Mucosa of rectum (tissue), 2 donors: ENCODE results near the gene ABCD4.

ENCODE experiments used
- H3K27ac ChIP-seq, 2 donors: one replicate each; pipeline ENCODE4 v1.7.0; 2013; ENCODE audit warnings: inconsistent platforms in 2 of 2, low read depth in 2 of 2, low read length in 2 of 2
- H3K27me3 ChIP-seq, 2 donors: one replicate each; pipeline ENCODE4 v1.7.0; 2013; ENCODE audit warnings: low read length in 2 of 2; ENCODE audit not compliant: control insufficient read depth in 2 of 2, insufficient read depth in 2 of 2
- H3K36me3 ChIP-seq, 2 donors: one replicate each; pipeline ENCODE4 v1.7.0; 2013; ENCODE audit warnings: low read length in 2 of 2; ENCODE audit not compliant: control insufficient read depth in 2 of 2, insufficient read depth in 2 of 2
- H3K4me1 ChIP-seq, 2 donors: one replicate each; pipeline ENCODE4 v1.7.0; 2013; ENCODE audit warnings: low read length in 2 of 2, mild to moderate bottlenecking in 1 of 2; ENCODE audit not compliant: control insufficient read depth in 2 of 2, insufficient read depth in 2 of 2
- H3K4me3 ChIP-seq, 2 donors: one replicate each; pipeline ENCODE4 v1.7.0; 2013; ENCODE audit warnings: low read length in 2 of 2
- H3K9ac ChIP-seq, 2 donors: one replicate each; pipeline ENCODE4 v1.7.0; 2013; ENCODE audit warnings: low read length in 2 of 2, low read depth in 1 of 2, mild to moderate bottlenecking in 1 of 2
- H3K9me3 ChIP-seq, 2 donors: one replicate each; pipeline ENCODE4 v1.7.0; 2013; ENCODE audit warnings: low read length in 2 of 2; ENCODE audit not compliant: control insufficient read depth in 2 of 2
- donor health status: healthy.
- donor health status: Normal muscosa, but diverticular disease.

ABCD4 gene

GRCh38 chr14:74246542-74246941 is 56.2 kb downstream of the ABCD4 start:
- peaks cover 47 to 48% of the 10 kb centered on the region in 2 donors for H3K27me3 ChIP-seq
- no peaks in the 10 kb centered on the region for H3K9me3 ChIP-seq
- H3K27ac ChIP-seq = no peak overlapping the region
- peaks cover 0 to 2% of the 10 kb centered on the region in 2 donors for H3K4me1 ChIP-seq
- H3K9ac ChIP-seq = no peak overlapping the region
- no peak overlapping the region for H3K4me3 ChIP-seq
- no peaks in the 10 kb centered on the region for H3K36me3 ChIP-seq

- H3K36me3 ChIP-seq = no peaks in the 10 kb centered on the region
- peaks cover 56 to 61% of the 10 kb centered on the region in 2 donors for H3K27me3 ChIP-seq
- H3K4me3 ChIP-seq = no peak overlapping the region
- no peak overlapping the region for H3K9ac ChIP-seq
- H3K27ac ChIP-seq = no peak overlapping the region
- H3K9me3 ChIP-seq = no peaks in the 10 kb centered on the region
- peaks cover 3 to 9% of the 10 kb centered on the region in 2 donors for H3K4me1 ChIP-seq
Measured at GRCh38 chr14:74245292-74245691, 57.4 kb downstream of the ABCD4 start.

DNA sequence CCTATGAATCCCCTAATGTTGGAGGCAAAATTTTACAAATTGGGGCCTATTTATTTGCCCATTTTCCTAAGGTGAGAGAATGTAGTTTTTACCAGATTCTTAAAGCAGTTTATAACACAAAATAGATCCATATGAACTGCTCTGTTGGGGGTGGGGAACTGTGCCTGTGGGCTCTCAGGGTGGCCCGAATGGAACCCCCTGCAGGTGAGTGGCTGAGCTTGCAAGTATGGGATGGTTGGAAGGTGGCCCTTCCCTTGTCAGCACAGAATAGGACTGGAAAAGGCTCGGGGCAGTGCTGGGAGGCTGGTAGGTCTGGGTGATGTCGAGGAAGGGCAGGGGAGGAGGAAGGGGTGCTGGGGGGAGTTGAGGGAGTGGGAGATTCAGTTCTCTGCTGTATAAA is 58.6 kb downstream of the ABCD4 start:
- no peaks in the 10 kb centered on the region for H3K9me3 ChIP-seq
- H3K4me1 ChIP-seq = peaks cover 3 to 12% of the 10 kb centered on the region in 2 donors
- H3K4me3 ChIP-seq = no peak overlapping the region
- no peak overlapping the region for H3K9ac ChIP-seq
- H3K27me3 ChIP-seq = peaks cover 61 to 72% of the 10 kb centered on the region in 2 donors
- H3K36me3 ChIP-seq = no peaks in the 10 kb centered on the region
- no peak overlapping the region for H3K27ac ChIP-seq

DNA sequence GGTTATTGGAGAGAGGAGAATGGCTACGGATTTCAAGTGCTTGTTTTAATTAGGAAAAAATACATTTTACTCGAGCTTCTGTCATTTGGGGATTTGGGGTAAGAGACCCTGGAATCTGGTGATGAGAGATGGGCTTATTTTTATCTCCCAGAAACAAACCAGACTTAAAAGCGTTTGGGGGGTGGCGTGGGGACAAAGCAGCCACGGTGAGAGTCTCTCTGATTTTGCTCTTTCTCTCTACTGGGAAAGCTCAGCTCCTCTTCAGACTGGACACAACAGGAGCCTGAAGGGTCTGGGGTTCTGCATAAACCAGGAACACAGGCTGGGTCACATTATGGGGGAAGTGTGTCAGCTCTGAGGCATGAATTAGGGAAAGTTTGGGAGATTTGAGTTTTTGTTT is 59.7 kb downstream of the ABCD4 start:
- peaks cover 65 to 82% of the 10 kb centered on the region in 2 donors for H3K27me3 ChIP-seq
- H3K36me3 ChIP-seq = no peaks in the 10 kb centered on the region
- H3K27ac ChIP-seq = no peak overlapping the region
- no peaks in the 10 kb centered on the region for H3K9me3 ChIP-seq
- H3K4me1 ChIP-seq = peaks cover 3 to 12% of the 10 kb centered on the region in 2 donors
- H3K9ac ChIP-seq = no peak overlapping the region
- no peak overlapping the region for H3K4me3 ChIP-seq

- Histone ChIP-seq H3K9me3 (no peaks in the 10 kb centered on the region), H3K4me1 (peaks cover 3 to 12% of the 10 kb centered on the region in 2 donors), H3K9ac (no peak overlapping the region), H3K36me3 (no peaks in the 10 kb centered on the region), H3K4me3 (no peak overlapping the region), H3K27me3 (peaks cover 66 to 83% of the 10 kb centered on the region in 2 donors), H3K27ac (no peak overlapping the region)
Measured at GRCh38 chr14:74242780-74243042, 60.0 kb downstream of the ABCD4 start.

- no peaks in the 10 kb centered on the region for H3K36me3 ChIP-seq
- H3K4me3 ChIP-seq = no peak overlapping the region
- H3K9me3 ChIP-seq = no peaks in the 10 kb centered on the region
- H3K27me3 ChIP-seq = peaks cover 71 to 86% of the 10 kb centered on the region in 2 donors
- no peak overlapping the region for H3K27ac ChIP-seq
- H3K9ac ChIP-seq = no peak overlapping the region
- peaks cover 3 to 12% of the 10 kb centered on the region in 2 donors for H3K4me1 ChIP-seq
Measured at GRCh38 chr14:74242021-74242779, 60.5 kb downstream of the ABCD4 start.

DNA sequence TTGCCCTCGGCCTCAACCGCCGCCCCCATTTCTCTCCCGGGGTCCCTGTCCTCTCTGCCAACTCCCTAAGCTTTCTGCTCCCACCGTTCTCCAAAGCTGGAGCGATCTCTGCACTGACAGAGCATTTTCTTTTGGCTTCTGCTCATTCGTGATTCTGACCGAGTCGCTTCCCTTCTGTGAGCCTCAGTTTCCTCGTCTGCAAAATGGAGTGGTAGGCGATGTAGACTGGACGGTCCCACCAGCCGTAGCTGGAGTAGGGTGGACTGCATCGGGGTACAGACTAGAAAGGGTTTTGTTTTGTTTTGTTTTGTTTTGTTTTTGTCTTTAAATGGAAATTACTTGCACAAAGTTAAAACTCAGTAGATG is 61.1 kb downstream of the ABCD4 start:
- no peaks in the 10 kb centered on the region for H3K36me3 ChIP-seq
- no peak overlapping the region for H3K27ac ChIP-seq
- H3K9me3 ChIP-seq = no peaks in the 10 kb centered on the region
- peaks cover 67 to 86% of the 10 kb centered on the region in 2 donors for H3K27me3 ChIP-seq
- H3K9ac ChIP-seq = no peak overlapping the region
- H3K4me1 ChIP-seq = peaks cover 3 to 12% of the 10 kb centered on the region in 2 donors
- H3K4me3 ChIP-seq = no peak overlapping the region

GRCh38 chr14:74240794-74241651 is 61.7 kb downstream of the ABCD4 start:
- Histone ChIP-seq H3K4me1 (peaks cover 3 to 12% of the 10 kb centered on the region in 2 donors), H3K36me3 (no peaks in the 10 kb centered on the region), H3K9ac (no peak overlapping the region), H3K9me3 (no peaks in the 10 kb centered on the region), H3K4me3 (peak overlapping the region in 1 of 2 donors; percentile 34), H3K27ac (no peak overlapping the region), H3K27me3 (peaks cover 66 to 86% of the 10 kb centered on the region in 2 donors)

- Histone ChIP-seq H3K4me3 (peak overlapping the region in 1 of 2 donors; percentile 34), H3K9ac (no peak overlapping the region), H3K9me3 (no peaks in the 10 kb centered on the region), H3K4me1 (peaks cover 3 to 12% of the 10 kb centered on the region in 2 donors), H3K27ac (no peak overlapping the region), H3K27me3 (peaks cover 66 to 79% of the 10 kb centered on the region in 2 donors), H3K36me3 (no peaks in the 10 kb centered on the region)
Measured at GRCh38 chr14:74239848-74240793, 62.6 kb downstream of the ABCD4 start.
